SK-N-SH treated with all-trans-retinoic acid at 6 μM for 48 hours (cell line): ENCODE results near the gene URI1.

Source experiments
- OSR1 ChIP-seq: fragments of 250-450 bp; sonication (Bioruptor Pico); IDR thresholded peaks from 2 replicates; pipeline ENCODE4 v1.8.0; 2022; ENCODE audit warnings: moderate library complexity, mild to moderate bottlenecking, inconsistent platforms
- PATZ1 ChIP-seq: fragments of 250-450 bp; sonication (Bioruptor Pico); IDR thresholded peaks from 2 replicates; pipeline ENCODE4 v1.8.0; 2020; ENCODE audit warnings: mild to moderate bottlenecking, moderate library complexity, borderline replicate concordance
- RARB ChIP-seq: fragments of 250-450 bp; sonication (Bioruptor Pico); IDR thresholded peaks from 2 replicates; pipeline ENCODE4 v1.8.0; 2021; ENCODE audit warnings: mild to moderate bottlenecking, moderate library complexity
- TCF4 ChIP-seq: fragments of 250-450 bp; sonication (Bioruptor Pico); IDR thresholded peaks from 2 replicates; pipeline ENCODE4 v1.8.0; 2021; ENCODE audit warnings: mild to moderate bottlenecking, moderate library complexity, borderline replicate concordance
- TOX ChIP-seq: fragments of 250-450 bp; sonication (Bioruptor Pico); IDR thresholded peaks from 2 replicates; pipeline ENCODE4 v1.8.0; 2021; ENCODE audit warnings: mild to moderate bottlenecking, moderate library complexity, borderline replicate concordance
- TSHZ2 ChIP-seq: fragments of 250-450 bp; sonication (Bioruptor Pico); IDR thresholded peaks from 2 replicates; pipeline ENCODE4 v1.5.0; 2020; ENCODE audit warnings: mild to moderate bottlenecking, moderate library complexity
- ZC3H10 ChIP-seq: fragments of 250-450 bp; sonication (Bioruptor Pico); IDR thresholded peaks from 2 replicates; pipeline ENCODE4 v1.5.1; 2021; ENCODE audit warnings: mild to moderate bottlenecking, moderate library complexity
- ZFP3 ChIP-seq: fragments of 250-450 bp; sonication (Bioruptor Pico); IDR thresholded peaks from 2 replicates; pipeline ENCODE4 v1.5.0; 2020; ENCODE audit warnings: mild to moderate bottlenecking, moderate library complexity
- ZFP30 ChIP-seq: fragments of 450-650 bp; formaldehyde crosslinking; IDR thresholded peaks from 2 replicates; pipeline ENCODE4 v1.5.0; 2022; ENCODE audit warnings: mild to moderate bottlenecking, moderate library complexity
- ZNF565 ChIP-seq: fragments of 450-650 bp; formaldehyde crosslinking; conservative IDR thresholded peaks from 2 replicates; pipeline ENCODE4 v1.5.0; 2020; ENCODE audit warnings: low read depth, mild to moderate bottlenecking, moderate library complexity
- ZNF8 ChIP-seq: fragments of 450-650 bp; formaldehyde crosslinking; IDR thresholded peaks from 2 replicates; pipeline ENCODE4 v1.5.0; 2020; ENCODE audit warnings: mild to moderate bottlenecking, moderate library complexity

GRCh38 chr19:30023330-30023729, 81.3 kb downstream of the URI1 start:
- no peak for TF ChIP-seq ZFP3
- no peak for TF ChIP-seq ZFP30 (CRISPR knock-in tag)
- no peak for TF ChIP-seq RARB (CRISPR knock-in tag)
- TF ChIP-seq PATZ1: no peak
- no peak for TF ChIP-seq ZNF565 (CRISPR knock-in tag)
- no peak for TF ChIP-seq OSR1
- TF ChIP-seq ZC3H10 (CRISPR knock-in tag): no peak
- TF ChIP-seq ZNF8: no peak
- no peak for TF ChIP-seq TOX (CRISPR knock-in tag)
- TF ChIP-seq TCF4 (CRISPR knock-in tag): no peak
- no peak for TF ChIP-seq TSHZ2 (CRISPR knock-in tag)
